HepG2 (cell line): ENCODE measurements around the gene BIVM. TPM values are rescaled to one million over a fixed set of nuclear protein-coding genes. Genes with fewer than 3 reads are reported as not detected.

ENCODE experiments used
- ARID2 ChIP-seq: sonication (generic); formaldehyde crosslinking; IDR thresholded peaks from 2 replicates; pipeline ENCODE4 v1.8.1; 2022; ENCODE audit warnings: mild to moderate bottlenecking, missing genetic modification reagents, borderline replicate concordance
- CHD2 ChIP-seq: IDR thresholded peaks from 2 replicates; pipeline ENCODE4 v1.6.1; 2011; ENCODE audit warnings: low read depth, low read length, improper control_type of control experiment
- ELF1 ChIP-seq: sonication (generic); formaldehyde crosslinking; IDR thresholded peaks from 2 replicates; pipeline ENCODE4 v1.4.0; 2020; ENCODE audit warnings: missing genetic modification reagents
- EP300 ChIP-seq, 3 experiments: sonication (generic) in 1 of 3; formaldehyde crosslinking in 1 of 3; IDR thresholded peaks; 2 replicates each; pipeline versions ENCODE4 v1.5.1 to v1.6.1; 2011 to 2020; ENCODE audit warnings: low read depth in 2 of 3, low read length in 2 of 3, borderline replicate concordance in 1 of 3, improper control_type of control experiment in 1 of 3, mild to moderate bottlenecking in 1 of 3, missing genetic modification reagents in 1 of 3, moderate library complexity in 1 of 3
- FOXA1 ChIP-seq, 2 experiments: fragments of 450-650 bp in 1 of 2; sonication (generic) in 1 of 2; formaldehyde crosslinking in 1 of 2; IDR thresholded peaks; 2 replicates each; pipeline versions ENCODE4 v1.4.0 to v1.6.1; 2016 to 2020; ENCODE audit warnings: missing genetic modification reagents in 1 of 2
- KDM1A ChIP-seq: IDR thresholded peaks from 2 replicates; pipeline ENCODE4 v1.6.1; 2016; ENCODE audit warnings: missing compliant biosample characterization
- KDM2A ChIP-seq: sonication (generic); formaldehyde crosslinking; IDR thresholded peaks from 2 replicates; pipeline ENCODE4 v1.4.0; 2020; ENCODE audit warnings: low read depth, missing genetic modification reagents, borderline replicate concordance
- KLF11 ChIP-seq: IDR thresholded peaks from 2 replicates; pipeline ENCODE4 v1.6.1; 2016; ENCODE audit warnings: missing compliant biosample characterization
- NFE2 ChIP-seq: sonication (generic); formaldehyde crosslinking; IDR thresholded peaks from 2 replicates; pipeline ENCODE4 v1.4.0; 2020; ENCODE audit warnings: missing genetic modification reagents
- NFE2L2 ChIP-seq: fragments of 150-350 bp; IDR thresholded peaks from 2 replicates; pipeline ENCODE4 v1.6.1; 2014; ENCODE audit warnings: low read length
- NR2F2 ChIP-seq: IDR thresholded peaks from 2 replicates; pipeline ENCODE4 v1.6.1; 2012; ENCODE audit warnings: low read depth, inconsistent platforms, borderline replicate concordance
- PAWR ChIP-seq: sonication (generic); formaldehyde crosslinking; IDR thresholded peaks from 2 replicates; pipeline ENCODE4 v1.4.0; 2020; ENCODE audit warnings: missing genetic modification reagents, mild to moderate bottlenecking, borderline replicate concordance
- PRPF4 ChIP-seq: fragments of 200-400 bp; formaldehyde crosslinking; IDR thresholded peaks from 2 replicates; pipeline ENCODE4 v1.6.1; 2016; ENCODE audit warnings: low read length, low read depth; ENCODE audit not compliant: poor library complexity, severe bottlenecking
- RBM39 ChIP-seq: fragments of 200-400 bp; formaldehyde crosslinking; IDR thresholded peaks from one replicate; pipeline ENCODE4 v1.6.1; 2018; ENCODE audit warnings: antibody characterized with exemption, mild to moderate bottlenecking, low read depth, low read length; ENCODE audit not compliant: poor library complexity, severe bottlenecking
- RFX1 ChIP-seq: fragments of 450-650 bp; IDR thresholded peaks from 2 replicates; pipeline ENCODE4 v1.6.1; 2017
- RXRB ChIP-seq: IDR thresholded peaks from 2 replicates; pipeline ENCODE4 v1.6.1; 2016; ENCODE audit warnings: borderline replicate concordance, missing genetic modification reagents, missing compliant biosample characterization
- U2AF2 ChIP-seq: fragments of 200-400 bp; formaldehyde crosslinking; IDR thresholded peaks from 2 replicates; pipeline ENCODE4 v1.6.1; 2017; ENCODE audit warnings: low read depth, mild to moderate bottlenecking, low read length
- ZNF33B ChIP-seq: sonication (generic); formaldehyde crosslinking; IDR thresholded peaks from 2 replicates; pipeline ENCODE4 v1.5.1; 2020; ENCODE audit warnings: mild to moderate bottlenecking, missing genetic modification reagents
- ZNF430 ChIP-seq: sonication (generic); formaldehyde crosslinking; IDR thresholded peaks from 2 replicates; pipeline ENCODE4 v1.9.0; 2021; ENCODE audit warnings: mild to moderate bottlenecking, missing genetic modification reagents
- ZNF644 ChIP-seq: IDR thresholded peaks from 2 replicates; pipeline ENCODE4 v1.6.1; 2016; ENCODE audit warnings: low read depth
- ZNF768 ChIP-seq: sonication (generic); formaldehyde crosslinking; IDR thresholded peaks from 2 replicates; pipeline ENCODE4 v1.4.0; 2020; ENCODE audit warnings: missing genetic modification reagents
- ZSCAN9 ChIP-seq: IDR thresholded peaks from 2 replicates; pipeline ENCODE4 v1.6.1; 2016; ENCODE audit warnings: borderline replicate concordance
- polyA plus RNA-seq, 8 experiments: library from polyadenylated mRNA; depleted of rRNA in 3 of 8; stranded (reverse) in 7 of 8; unstranded in 1 of 8; fragments of >200 nt; fragmentation: Illumina TruSeq in 4 of 8; extraction: Trizol in 4 of 8; gene quantifications; 2 replicates each; pipeline versions ENCODE4 v1.2.1 to v1.2.3, GENCODE V29; 2011 to 2016; ENCODE audit warnings: low read depth in 4 of 8, missing spikeins in 1 of 8, mixed read lengths in 1 of 8; ENCODE audit not compliant: insufficient read depth in 1 of 8
- total RNA-seq, 5 experiments: library from RNA; depleted of rRNA; stranded (reverse); fragments of >200 nt; fragmentation: Illumina TruSeq; extraction: Trizol; gene quantifications; 2 replicates each; pipeline ENCODE4 v1.2.3, GENCODE V29; 2016; ENCODE audit warnings: low read depth in 1 of 5
- TF ChIP-seq, protein P1 (sequence below): sonication (generic); formaldehyde crosslinking; IDR thresholded peaks from 2 replicates; pipeline ENCODE4 v1.8.1; 2023; ENCODE audit warnings: mild to moderate bottlenecking, missing genetic modification reagents
- TF ChIP-seq, protein P2 (sequence below): sonication (generic); formaldehyde crosslinking; IDR thresholded peaks from 2 replicates; pipeline ENCODE4 v1.4.0; 2020; ENCODE audit warnings: mild to moderate bottlenecking, missing genetic modification reagents
- TF ChIP-seq, protein P3 (sequence below): sonication (generic); formaldehyde crosslinking; IDR thresholded peaks from 2 replicates; pipeline ENCODE4 v1.8.0; 2023; ENCODE audit warnings: mild to moderate bottlenecking, missing genetic modification reagents
- TF ChIP-seq, protein P4 (sequence below): sonication (generic); formaldehyde crosslinking; conservative IDR thresholded peaks from 2 replicates; pipeline ENCODE4 v1.4.0; 2020; ENCODE audit warnings: missing genetic modification reagents
- TF ChIP-seq, protein P5 (sequence below): sonication (generic); formaldehyde crosslinking; IDR thresholded peaks from 2 replicates; pipeline ENCODE4 v1.4.0; 2020; ENCODE audit warnings: missing genetic modification reagents

BIVM gene
- total and polyA plus RNA-seq, 2 of the 13 experiments (the other 11 are each of a cell fraction or from before 2014, with no cell fraction given), result 10.4 to 15.8 TPM

DNA sequence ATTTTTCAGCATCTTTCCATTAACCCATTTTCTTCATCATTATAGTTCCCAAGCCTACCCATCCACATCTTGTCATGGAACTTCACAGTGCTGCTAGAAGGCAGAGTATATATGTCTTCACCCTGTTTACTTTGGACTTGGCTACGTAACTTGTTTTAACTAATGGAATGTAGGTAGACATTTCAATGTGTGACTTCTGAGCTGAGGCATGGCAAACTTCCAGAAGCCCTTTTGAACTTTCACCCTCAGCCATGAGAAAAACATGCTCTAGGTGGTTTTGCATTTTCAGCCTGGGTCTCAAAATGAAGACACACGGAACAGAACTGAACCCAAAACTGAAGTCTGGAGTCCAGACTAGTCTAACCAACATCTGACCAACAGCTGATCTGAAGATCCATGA lies 28.5 kb upstream of the BIVM start (continued):
- peak; percentile 58 for TF ChIP-seq RXRB (CRISPR knock-in tag)
- no peak for TF ChIP-seq RFX1
- TF ChIP-seq CHD2, result no peak
- TF ChIP-seq ZNF430 (CRISPR knock-in tag), result no peak
- TF ChIP-seq NR2F2, result no peak
- no peak for TF ChIP-seq ARID2 (CRISPR knock-in tag)
- TF ChIP-seq PRPF4, result no peak
- TF ChIP-seq FOXA1 (IDR thresholded peaks at IDR 0.05), result 0 out of 2 replicates have a peak, but pooled peaks have one; percentile 39
- peak; percentile 88 for TF ChIP-seq FOXA1 (CRISPR knock-in tag; IDR thresholded peaks at IDR 0.05)
- no peak for TF ChIP-seq KDM1A (CRISPR knock-in tag)
- TF ChIP-seq NFE2, result no peak
- TF ChIP-seq, protein P1, sequence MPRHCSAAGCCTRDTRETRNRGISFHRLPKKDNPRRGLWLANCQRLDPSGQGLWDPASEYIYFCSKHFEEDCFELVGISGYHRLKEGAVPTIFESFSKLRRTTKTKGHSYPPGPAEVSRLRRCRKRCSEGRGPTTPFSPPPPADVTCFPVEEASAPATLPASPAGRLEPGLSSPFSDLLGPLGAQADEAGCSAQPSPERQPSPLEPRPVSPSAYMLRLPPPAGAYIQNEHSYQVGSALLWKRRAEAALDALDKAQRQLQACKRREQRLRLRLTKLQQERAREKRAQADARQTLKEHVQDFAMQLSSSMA (CRISPR knock-in tag), result no peak
- TF ChIP-seq, protein P2, sequence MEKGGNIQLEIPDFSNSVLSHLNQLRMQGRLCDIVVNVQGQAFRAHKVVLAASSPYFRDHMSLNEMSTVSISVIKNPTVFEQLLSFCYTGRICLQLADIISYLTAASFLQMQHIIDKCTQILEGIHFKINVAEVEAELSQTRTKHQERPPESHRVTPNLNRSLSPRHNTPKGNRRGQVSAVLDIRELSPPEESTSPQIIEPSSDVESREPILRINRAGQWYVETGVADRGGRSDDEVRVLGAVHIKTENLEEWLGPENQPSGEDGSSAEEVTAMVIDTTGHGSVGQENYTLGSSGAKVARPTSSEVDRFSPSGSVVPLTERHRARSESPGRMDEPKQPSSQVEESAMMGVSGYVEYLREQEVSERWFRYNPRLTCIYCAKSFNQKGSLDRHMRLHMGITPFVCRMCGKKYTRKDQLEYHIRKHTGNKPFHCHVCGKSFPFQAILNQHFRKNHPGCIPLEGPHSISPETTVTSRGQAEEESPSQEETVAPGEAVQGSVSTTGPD, result no peak
- TF ChIP-seq ZNF33B (CRISPR knock-in tag), result no peak
- TF ChIP-seq ZNF644 (CRISPR knock-in tag), result peak; percentile 50
- TF ChIP-seq, protein P3, sequence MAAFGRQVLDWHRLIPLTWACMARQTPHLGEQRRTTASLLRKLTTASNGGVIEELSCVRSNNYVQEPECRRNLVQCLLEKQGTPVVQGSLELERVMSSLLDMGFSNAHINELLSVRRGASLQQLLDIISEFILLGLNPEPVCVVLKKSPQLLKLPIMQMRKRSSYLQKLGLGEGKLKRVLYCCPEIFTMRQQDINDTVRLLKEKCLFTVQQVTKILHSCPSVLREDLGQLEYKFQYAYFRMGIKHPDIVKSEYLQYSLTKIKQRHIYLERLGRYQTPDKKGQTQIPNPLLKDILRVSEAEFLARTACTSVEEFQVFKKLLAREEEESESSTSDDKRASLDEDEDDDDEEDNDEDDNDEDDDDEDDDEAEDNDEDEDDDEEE (CRISPR knock-in tag), result no peak
- TF ChIP-seq RBM39, result no peak
- no peak for TF ChIP-seq ZNF768 (CRISPR knock-in tag)
- no peak for TF ChIP-seq KLF11
- no peak for TF ChIP-seq KDM2A
- no peak for TF ChIP-seq U2AF2
- peak in 1 of 2 experiments; percentile 38; a peak in 2 of 4 replicates for TF ChIP-seq EP300 (IDR thresholded peaks at IDR 0.05; ENCODE audit: low read depth in 2 of 2, low read length in 2 of 2)
- no peak for TF ChIP-seq EP300 (CRISPR knock-in tag; IDR thresholded peaks at IDR 0.05; ENCODE audit: borderline replicate concordance)
- TF ChIP-seq, protein P4, sequence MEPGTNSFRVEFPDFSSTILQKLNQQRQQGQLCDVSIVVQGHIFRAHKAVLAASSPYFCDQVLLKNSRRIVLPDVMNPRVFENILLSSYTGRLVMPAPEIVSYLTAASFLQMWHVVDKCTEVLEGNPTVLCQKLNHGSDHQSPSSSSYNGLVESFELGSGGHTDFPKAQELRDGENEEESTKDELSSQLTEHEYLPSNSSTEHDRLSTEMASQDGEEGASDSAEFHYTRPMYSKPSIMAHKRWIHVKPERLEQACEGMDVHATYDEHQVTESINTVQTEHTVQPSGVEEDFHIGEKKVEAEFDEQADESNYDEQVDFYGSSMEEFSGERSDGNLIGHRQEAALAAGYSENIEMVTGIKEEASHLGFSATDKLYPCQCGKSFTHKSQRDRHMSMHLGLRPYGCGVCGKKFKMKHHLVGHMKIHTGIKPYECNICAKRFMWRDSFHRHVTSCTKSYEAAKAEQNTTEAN (CRISPR knock-in tag), result no peak
- no peak for TF ChIP-seq ELF1 (CRISPR knock-in tag)
- no peak for TF ChIP-seq PAWR (CRISPR knock-in tag)
- TF ChIP-seq, protein P5, sequence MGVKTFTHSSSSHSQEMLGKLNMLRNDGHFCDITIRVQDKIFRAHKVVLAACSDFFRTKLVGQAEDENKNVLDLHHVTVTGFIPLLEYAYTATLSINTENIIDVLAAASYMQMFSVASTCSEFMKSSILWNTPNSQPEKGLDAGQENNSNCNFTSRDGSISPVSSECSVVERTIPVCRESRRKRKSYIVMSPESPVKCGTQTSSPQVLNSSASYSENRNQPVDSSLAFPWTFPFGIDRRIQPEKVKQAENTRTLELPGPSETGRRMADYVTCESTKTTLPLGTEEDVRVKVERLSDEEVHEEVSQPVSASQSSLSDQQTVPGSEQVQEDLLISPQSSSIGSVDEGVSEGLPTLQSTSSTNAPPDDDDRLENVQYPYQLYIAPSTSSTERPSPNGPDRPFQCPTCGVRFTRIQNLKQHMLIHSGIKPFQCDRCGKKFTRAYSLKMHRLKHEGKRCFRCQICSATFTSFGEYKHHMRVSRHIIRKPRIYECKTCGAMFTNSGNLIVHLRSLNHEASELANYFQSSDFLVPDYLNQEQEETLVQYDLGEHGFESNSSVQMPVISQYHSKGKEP (CRISPR knock-in tag), result no peak
- TF ChIP-seq ZSCAN9 (CRISPR knock-in tag), result 0 out of 2 replicates have a peak, but pooled peaks have one; percentile 34
- TF ChIP-seq NFE2L2, result no peak
